GM18907 (cell line): Measurements from ENCODE around the gene GDAP1L1.

Experiments used
- ATAC-seq: cut with Tn5 transposase; IDR thresholded peaks from one replicate; pipeline ENCODE4 v1.9.1; 2021; ENCODE audit warnings: mild to moderate bottlenecking, moderate library complexity; ENCODE audit not compliant: unreplicated experiment

GDAP1L1 gene

DNA sequence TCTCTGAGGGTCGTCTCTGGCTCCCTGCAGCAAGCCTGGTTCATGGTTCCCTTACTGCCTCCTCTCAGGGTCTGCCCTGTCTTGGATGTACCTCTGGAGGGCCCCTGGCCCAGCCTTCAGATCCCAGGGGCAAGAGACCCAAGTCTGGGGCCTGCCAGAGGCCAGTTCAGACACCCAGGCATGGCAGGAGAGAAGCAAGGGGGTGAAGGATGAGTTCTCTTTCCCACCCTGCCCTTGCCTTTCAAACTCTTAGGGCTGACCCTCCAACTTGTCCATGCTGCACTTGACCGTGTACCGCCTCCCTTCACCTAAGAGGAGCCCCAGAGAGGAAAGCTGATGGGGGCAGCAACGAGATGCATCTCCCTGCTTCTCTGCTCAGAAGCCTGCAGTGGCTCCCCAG is 4.2 kb downstream of the GDAP1L1 start:
- no peak for ATAC-seq

- no peak for ATAC-seq
Measured at GRCh38 chr20:44253528-44253927, 6.4 kb downstream of the GDAP1L1 start.

DNA sequence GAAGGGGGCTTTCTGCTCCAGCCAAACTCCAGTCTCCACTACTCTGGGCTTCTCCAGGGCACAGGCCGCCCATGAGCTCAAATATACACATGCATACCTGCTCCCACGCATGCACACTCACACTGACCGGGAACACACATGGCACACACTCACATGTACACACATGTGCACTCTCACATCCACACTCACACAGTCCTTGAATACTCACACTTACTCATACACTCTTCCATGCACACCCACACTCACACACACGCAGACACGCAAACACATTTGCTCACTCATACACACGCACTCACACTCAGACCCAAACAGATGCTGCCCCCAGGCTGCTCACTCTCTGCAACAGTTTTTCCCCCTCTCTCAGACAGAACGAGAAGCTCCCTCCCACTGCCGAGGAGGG is 7.0 kb downstream of the GDAP1L1 start:
- no peak for ATAC-seq

DNA sequence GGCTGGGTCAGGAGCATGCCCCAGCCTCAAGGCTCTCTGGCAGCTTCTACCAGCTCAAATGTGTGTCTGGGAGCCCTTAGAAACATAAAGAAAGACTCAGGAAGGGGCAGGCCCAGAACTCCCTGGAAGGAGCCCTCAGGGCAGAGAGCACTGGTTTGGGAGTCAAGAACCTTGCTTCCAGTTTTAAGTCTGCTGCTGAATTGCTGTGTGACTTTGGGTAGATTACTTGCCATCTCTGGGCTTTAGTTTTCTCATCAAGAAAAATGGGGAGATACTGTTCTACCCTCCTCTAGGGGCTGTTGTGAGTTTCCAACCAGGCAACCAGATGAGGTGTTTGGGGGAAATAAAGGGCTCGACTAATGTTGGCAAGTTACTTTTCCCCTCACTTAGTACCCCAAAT is 8.8 kb downstream of the GDAP1L1 start:
- no peak for ATAC-seq

DNA sequence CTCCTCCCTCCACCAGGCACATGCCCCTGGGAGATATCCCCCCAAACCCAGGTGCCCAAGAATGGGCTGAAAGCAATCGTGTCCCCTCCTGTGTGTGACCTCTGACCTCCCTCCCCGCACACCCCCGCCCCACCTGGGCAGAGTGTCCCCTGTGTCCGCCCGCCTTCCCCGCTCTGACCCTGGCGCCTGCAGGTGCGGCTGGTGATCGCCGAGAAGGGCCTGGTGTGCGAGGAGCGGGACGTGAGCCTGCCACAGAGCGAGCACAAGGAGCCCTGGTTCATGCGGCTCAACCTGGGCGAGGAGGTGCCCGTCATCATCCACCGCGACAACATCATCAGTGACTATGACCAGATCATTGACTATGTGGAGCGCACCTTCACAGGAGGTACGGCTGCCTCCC is 9.9 kb downstream of the GDAP1L1 start:
- ATAC-seq = no peak

DNA sequence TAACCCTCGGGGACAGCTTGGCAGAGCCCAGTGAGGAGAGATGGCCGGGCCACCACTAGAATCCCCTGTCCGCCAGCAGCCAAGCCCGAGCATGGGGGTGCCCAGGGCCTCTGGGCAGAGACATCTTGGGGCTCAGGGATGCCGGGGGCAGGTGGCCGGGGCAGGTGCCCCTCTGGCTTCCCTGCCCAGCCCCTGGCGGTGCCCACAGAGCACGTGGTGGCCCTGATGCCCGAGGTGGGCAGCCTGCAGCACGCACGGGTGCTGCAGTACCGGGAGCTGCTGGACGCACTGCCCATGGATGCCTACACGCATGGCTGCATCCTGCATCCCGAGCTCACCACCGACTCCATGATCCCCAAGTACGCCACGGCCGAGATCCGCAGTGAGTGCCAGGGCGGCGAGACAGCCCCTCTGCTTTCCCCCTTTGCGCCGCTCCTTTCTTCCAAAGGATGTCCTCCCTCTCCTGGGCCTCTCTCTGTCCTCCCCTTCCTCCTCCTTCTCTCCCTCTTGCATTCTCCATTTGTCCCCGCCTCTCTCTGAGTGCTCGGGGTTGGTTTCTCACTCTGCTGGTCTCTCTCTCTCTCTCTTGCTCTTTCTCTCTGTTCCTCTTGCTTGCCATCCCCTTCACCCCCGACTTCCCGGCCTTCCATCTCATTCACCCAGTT is 11.2 kb downstream of the GDAP1L1 start:
- no peak for ATAC-seq

GRCh38 chr20:44264287-44264686 is 17.2 kb downstream of the GDAP1L1 start:
- ATAC-seq = no peak

GRCh38 chr20:44268802-44269201 is 21.7 kb downstream of the GDAP1L1 start:
- ATAC-seq = no peak

DNA sequence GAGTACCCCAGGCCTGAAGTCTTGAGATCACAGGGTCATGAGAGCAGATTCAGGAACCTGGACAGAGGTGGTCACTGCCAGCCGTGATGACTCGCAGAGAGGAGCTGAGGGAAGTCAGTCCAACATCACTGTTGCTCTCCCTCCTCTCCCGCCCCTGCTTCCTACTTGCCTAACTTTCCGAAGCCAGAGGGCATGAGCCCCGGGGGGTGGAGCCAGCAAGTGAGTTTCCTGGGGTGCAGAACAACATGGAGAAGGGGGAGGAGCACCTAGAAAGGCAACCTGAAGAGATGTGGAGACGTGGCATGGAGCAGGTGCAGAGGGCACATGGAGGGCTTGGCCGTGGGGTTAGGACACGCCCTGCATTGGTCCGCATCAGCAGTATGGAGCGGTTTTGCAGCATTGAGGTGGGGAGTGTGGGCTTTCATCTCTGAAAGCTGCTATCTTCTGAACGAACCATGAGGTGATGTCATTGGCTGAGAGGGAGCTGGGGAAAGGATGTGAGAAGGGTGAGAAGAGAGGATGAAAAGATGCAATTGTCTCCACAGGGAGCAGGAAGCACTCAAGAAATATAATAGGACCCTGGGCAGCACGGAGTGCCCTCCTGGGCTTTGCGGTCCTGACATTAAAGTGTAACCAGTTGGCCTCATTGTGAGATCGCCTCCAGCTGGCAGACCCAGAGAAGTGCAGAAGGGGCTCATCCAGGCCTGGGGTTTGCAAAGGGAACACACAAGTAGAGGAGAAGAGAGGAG is 25.0 kb downstream of the GDAP1L1 start:
- no peak for ATAC-seq

DNA sequence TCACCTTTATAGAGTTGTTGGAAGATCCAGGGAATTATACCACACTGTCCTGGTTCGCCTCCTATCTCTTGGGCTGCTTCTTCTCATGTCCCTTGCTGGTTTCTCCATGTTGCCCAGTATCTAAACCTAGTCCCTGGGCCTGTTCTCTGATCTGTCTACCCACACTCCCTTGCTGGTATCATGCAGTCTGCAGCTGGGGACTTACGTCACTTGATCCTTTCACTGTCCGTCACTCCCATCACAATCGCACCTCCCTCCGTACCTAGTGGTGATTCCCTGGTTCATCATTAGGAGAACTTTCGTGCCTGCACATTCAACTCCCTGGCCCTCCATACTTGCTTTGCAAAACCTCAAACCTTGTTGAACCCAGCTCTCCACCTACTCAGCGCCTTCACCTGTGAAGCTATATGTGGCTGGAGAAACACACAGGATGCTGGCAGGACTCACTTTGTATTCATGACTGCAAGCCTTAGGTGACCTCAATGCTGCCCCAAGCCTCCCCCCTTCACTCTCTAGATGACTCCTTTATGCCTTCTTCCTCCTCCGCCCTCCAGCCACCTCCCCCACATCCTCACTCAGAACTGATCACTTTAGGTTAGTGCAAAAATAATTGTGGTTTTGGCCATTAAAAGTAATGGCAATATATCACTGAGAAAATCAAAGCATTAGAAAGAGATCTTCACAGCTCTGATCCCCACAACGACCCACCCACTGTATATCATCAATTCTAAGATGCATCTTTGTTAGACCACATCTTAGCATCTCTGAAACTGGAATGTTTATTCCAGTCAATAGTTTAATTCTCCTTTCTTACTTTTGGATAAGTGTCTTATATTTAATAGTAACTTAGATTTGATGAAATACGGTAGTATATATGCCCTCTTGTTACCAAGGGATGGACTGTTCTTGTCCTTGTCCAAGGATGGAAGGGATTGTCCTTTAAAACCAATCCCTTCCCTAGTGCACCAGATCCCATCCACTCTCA is 26.4 kb downstream of the GDAP1L1 start:
- ATAC-seq = no peak

DNA sequence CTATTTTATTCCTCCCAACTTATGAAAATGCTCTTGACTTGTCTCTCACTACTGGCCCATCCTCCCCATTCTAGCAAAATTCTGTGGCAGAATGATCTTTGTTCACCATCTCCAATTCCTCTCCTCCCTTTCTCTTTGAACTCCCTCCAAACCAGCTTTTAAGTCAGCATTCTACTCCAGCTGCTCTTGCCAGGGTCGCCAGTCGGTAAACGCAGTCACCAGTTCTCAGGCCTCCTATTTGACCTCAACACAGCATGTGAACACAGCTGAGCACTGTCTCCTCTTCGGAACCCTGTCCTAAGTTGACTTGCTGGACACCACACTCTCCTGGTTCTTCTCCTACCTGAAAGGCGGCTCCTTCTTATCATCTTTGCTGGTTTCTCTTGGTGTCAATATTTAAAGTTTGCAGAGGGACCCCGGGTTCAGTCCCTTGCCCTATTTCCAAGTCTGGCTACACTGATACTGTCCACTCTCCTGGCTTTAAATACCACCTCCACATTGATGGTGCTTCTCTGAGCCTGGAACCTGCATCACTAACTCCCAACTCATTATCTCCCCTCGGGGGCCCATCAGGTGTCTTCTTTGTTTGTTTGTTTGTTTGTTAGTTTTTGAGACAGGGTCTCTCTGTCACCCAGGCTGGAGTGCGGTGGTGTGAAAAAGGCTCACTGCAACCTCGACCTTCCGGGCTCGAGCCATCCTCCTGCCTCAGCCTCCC is 27.4 kb downstream of the GDAP1L1 start:
- no peak for ATAC-seq

DNA sequence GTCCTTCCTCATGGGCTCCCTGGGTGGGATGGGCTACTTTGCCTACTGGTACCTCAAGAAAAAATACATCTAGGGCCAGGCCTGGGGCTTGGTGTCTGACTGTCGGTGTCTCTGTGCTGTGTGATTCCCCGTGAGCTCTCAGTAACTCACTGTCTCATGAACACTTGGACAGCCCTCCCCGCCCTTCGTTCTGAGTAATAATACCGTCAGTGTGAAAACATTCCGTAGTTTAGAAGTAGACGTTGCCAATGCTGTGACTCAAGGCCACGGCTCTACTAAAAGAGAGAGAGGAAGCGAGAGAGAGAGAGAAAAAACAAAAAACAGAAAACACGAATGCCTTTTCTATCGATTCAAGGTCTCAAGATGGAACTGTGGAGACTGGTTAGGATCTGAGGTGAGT is 32.1 kb downstream of the GDAP1L1 start:
- ATAC-seq = no peak

GRCh38 chr20:44280387-44280786 is 33.3 kb downstream of the GDAP1L1 start:
- ATAC-seq = no peak

DNA sequence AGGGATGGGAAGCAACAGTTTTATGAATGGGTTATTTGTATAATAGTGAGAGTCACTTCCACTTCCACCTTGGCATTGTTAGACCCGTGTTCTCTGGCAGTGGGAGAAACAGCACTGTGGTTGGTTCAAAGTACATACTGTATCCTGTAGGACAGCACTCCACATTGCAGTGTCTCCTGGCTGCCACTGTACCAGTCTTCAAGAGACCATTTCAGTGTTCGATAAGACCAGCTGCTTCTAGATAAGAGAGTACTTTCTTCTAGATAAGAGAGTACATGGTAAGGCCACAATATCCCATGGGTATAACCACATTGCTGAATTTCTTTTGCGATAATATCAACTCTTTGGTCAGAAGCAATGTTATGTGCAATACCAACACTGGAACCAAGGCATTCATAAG is 35.1 kb downstream of the GDAP1L1 start:
- ATAC-seq = no peak

DNA sequence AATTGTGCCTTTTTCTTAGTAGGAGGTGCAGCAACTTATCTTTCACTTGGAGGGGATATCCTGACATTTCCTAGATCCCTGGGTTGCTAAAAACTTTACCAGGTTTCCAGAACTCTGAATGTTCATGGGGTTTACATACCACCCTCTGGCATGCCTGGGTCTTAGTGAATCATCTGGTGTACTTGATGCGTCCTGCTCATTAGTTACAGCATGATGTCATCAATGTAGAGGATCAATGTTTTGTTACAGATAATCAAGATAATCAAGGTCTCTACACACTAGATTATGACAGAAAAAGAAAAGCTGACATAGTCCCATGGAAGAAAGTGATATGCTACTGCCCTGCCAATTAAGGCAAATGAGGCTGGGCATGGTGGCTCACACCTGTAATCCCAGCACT is 36.9 kb downstream of the GDAP1L1 start:
- ATAC-seq = no peak

DNA sequence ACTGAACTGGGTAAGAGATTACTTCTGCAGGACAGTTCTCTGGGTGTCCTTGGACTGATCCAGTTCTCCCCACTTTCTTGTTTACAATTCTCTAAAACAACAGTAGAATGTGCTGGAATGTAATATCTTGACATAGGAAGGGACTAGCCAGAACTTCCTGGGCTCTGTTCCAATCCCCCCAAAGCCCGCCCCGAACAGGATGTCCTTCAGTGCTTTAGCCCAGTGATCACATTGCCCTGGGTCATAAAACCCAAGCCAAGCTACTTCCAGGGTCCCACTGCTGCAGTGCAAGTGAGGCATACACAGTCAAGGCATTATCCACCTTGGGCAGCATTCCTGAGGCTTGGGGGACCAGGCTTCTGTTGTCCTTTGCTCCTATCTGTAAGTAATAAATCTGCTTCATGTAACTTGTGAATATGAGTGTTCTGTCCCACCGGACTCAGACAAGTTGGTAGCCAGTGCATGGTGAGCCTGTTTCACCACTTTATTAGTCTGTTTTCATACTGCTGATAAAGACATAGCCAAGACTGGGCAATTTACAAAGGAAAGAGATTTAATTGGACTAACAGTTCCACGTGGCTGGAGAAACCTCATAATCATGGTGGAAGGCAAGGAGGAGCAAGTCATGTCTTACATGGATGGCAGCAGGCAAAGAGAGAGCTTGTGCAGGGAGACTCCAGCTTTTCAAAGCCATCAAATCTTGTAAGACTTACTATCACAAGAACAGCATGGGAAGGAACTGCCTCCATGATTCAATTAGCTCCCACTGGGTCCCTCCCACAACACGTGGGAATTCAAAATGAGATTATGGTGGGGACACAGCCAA is 40.4 kb downstream of the GDAP1L1 start:
- no peak for ATAC-seq

- ATAC-seq = no peak
Measured at GRCh38 chr20:44288252-44288651, 41.1 kb downstream of the GDAP1L1 start.

DNA sequence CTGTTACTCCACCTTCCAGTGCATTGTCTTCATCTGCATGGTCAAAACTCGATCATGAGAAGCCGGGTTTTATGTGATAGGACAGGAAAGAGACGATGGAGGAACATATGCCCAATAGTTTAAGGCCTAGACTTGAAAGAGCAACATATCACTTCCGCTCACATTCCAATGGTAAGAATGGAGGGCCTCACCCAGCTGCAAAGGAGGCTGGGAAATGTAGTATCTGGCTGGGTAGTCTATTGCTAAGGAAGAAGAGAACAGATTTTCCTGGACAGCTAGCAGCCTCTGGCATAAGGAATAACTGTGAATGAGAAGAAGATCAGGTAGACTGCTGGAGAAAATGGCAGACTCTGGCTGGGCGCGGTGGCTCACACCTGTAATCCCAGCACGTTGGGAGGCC is 44.6 kb downstream of the GDAP1L1 start:
- no peak for ATAC-seq

DNA sequence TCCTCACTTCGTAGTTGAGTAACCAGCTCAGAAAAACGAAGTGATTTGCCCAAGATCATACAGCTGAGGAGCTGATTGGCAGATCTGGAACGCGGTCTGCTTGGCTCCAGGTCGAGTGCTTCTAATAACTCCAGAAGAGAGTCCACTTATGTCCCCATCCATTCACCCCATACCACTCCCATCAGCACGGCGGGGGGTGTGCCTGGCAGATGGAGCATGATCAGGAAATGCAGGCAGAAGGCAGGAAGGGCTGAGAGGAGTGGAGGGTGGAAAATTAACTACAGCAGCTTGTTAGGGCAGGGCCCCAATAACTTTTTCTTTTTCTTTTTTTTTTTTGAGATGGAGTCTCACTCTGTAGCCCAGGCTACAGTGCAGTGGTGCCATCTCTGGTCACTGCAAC is 48.9 kb downstream of the GDAP1L1 start:
- no peak for ATAC-seq

DNA sequence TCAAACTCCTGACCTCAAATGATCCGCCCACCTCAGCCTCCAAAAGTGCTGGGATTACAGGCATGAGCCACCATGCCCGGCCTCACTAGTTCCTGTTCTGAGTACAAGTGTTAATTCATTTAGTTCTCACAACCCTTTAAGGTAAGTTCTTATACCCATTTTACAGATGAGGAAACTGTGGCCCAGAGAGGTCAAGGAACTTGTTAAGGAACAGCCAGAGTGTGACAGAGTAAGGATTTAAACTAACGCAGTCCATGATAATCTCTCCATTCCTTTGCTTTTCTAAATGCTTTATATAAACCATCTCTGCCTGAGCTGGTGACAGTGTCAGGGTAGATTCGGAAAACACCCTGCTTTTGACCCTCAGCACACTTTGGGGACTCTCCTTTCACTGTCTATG is 50.6 kb downstream of the GDAP1L1 start:
- no peak for ATAC-seq
